GM21529 (cell line): Measurements from ENCODE around the gene MTM1.
A peak's percentile ranks its signal among the peaks of the same experiment; 100 is the strongest.

Experiments used
- ATAC-seq: cut with Tn5 transposase; IDR thresholded peaks from one replicate; pipeline ENCODE4 v1.9.1; 2021; ENCODE audit not compliant: unreplicated experiment

MTM1 gene

DNA sequence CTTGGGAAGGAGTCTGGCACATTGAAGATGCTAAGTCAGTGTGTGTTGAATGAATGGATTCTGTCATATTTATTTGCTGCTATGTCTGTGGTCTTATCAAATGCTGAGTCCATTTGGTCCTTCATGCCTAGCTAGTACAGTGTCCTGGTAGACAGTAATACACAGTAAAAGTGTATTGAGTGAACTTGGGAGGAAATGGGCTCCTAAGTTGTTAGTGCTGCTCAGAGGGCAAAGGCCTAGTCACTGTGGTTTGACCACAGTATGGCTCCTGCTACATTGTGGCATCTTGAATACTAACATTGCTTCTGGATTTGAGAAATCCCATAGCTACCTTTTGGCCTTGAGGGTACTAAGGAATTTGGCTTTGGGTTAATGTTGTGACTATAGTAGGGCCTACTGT, 33.9 kb downstream of the MTM1 start:
- no peak for ATAC-seq

- ATAC-seq, result no peak
These were observed 34.3 kb downstream of the MTM1 start for GRCh38 chrX:150602743-150603142.

DNA sequence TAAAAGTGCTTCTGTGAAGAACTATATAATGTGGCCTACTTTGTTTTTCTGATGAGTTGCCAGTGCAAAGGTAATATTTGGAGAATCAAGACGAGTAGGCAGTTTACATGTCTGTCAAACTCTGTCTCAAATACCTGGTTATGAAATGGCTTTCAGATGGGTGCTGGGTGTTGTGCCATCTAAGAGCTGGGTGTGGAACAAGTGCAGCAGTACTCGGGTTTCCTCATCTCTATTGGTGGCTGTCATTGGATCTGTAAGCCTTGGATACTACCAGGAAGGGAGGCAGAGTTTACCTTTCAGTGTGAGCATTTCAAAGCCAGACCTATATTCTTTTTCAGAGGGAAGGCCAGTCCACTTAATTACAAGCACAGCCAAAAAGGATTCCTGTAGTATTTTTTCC, 37.2 kb downstream of the MTM1 start:
- ATAC-seq, result no peak

DNA sequence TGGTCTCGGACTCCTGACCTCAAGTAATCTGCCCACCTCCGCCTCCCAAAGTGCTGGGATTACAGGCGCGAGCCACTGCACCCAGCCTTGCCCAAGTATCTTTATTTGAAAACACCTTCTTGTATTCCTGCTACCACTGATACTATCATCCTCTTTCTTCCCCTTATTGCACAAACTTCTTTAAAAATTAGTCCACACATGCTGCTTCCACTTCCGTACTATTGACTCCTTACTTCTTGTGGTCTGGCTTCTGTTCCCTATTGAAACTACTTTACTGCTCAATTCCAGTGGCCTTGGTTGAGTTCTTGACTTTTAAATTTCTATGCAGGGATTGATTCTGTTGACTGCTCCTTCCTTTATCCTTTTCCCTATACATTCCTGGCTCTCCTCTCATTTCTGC, 38.8 kb downstream of the MTM1 start:
- ATAC-seq, result no peak

GRCh38 chrX:150610043-150610442, 41.6 kb downstream of the MTM1 start:
- no peak for ATAC-seq

DNA sequence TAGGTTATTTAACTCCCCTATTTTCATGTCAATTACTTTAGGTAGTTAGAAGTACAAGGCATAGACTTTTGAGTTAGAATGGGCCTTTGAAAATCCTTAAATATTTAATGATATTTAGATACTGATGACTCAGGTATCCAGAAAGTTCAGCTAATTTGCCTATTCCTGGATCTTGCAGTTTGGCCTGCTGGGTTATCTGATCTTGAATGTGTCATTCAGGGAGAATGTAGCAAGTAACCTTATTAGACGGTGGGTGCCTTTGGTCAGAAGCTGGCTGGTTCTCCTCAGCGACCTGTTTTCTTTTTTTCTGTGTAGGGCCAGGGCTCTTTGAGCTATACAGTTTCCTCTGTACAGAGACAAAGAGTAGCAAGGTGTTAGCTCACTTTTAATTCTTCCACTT, 42.0 kb downstream of the MTM1 start:
- no peak for ATAC-seq

DNA sequence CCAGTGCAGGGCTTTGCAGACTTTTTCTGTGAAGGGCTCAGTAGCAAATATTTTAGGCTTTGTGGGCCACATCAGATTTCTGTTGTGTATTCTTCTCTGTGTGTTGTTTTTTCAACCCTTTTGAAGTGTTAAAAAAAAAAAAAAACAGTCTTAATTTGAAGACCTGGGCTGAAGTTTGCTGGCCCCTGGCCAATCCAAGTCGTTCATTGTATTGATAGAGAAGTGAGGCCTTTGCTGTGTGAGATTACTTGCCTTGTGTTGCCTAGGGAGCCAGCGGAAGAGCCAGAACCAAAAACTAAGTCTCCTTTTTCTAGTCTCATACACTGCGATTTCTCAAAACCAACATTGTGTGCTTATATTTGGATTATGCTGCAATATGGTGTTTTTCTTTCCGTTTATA, 46.9 kb downstream of the MTM1 start:
- no peak for ATAC-seq

DNA sequence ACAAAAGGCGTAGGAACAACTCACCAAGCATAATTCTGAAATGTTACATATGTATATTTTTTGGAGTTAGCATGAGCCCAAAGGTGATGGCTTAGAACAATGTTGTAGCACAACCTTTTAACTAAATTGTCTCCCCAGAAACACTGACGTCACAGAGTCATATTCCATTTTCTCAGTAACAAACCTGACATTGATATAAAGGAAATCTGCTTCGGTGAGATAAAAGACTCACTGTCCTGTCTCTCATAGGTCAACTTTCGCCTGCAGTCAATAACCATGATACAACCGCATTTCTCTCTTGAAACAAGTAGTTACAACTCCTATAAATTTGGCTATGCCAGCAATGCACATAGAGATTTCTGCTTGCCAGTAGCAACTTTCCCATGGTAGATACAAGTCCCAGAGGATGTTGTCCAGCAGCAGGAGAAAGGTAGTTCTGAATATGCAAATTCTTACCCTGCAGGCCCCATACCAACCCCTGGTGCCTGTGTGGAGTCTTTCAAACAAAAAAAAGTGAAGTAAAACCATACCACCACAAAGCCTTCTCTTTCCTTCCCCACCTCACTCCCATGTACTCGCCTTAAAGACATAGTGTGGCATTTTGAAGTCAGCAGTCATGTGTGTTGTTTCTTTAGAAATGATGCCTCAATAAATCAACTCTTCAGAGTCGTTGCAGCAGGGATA, 47.9 kb downstream of the MTM1 start:
- ATAC-seq, result no peak

DNA sequence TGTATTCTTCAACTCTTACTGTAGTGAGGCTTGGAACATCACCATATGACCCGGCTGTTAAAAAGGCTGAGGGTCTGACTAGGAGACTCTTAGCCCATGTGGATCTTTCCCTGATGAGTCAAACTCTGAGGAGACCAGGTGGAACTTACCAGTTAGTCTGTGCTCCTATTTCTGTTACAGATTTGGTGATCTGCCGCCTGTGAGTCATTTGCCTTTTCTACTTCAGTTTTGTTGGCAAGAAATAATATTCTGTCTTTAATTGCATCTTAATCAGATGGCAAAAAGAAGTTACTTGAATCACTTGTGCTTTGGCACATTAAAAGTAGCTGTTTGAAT, 48.4 kb downstream of the MTM1 start:
- no peak for ATAC-seq

DNA sequence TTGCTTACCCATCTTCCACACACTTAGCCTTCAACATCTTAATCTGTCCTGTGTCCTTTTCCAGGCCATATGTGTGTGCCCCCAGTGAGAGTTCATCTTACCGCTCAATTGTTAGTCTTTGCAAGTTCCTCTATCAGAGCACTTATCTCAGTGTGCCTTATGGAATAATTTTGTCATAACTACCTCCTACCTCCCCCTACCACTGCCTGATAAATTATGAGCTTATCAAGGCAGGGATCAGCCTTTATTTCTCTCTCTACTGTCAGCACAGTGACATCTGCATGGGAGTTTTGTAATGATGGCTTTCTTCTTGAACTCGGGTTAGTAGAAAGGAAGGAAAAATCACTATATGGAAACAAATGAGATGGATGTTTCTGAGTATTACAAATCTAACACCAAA, 53.2 kb downstream of the MTM1 start:
- ATAC-seq, result no peak

- no peak for ATAC-seq
These were observed 55.2 kb downstream of the MTM1 start for GRCh38 chrX:150623583-150623982.

- ATAC-seq, result no peak
These were observed 56.7 kb downstream of the MTM1 start for GRCh38 chrX:150625097-150625496.

DNA sequence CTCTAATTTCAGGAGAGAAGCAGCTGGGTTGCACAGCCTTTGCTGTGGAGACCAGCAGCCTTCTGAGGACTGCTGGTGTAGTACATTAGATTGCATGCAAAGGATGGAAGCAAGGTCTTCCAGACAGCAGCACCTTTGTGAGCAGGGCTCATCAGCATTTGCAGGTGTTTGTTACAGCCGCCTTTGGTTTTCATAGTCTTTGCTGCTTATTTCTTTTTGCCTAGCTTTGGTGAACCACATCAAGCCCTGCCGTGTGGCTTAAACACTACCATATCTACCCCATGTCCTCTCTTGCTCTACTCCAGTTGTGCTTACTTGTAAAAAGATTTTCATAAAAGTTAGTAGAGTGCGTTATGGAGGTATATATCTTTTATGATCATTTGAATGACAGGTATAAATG, 57.5 kb downstream of the MTM1 start:
- no peak for ATAC-seq

GRCh38 chrX:150627957-150628356, 59.5 kb downstream of the MTM1 start:
- no peak for ATAC-seq

GRCh38 chrX:150635952-150636351, 67.5 kb downstream of the MTM1 start:
- peak; percentile 93 for ATAC-seq

GRCh38 chrX:150642423-150642822, 74.0 kb downstream of the MTM1 start:
- no peak for ATAC-seq

GRCh38 chrX:150643271-150643670, 74.8 kb downstream of the MTM1 start:
- no peak for ATAC-seq

GRCh38 chrX:150643958-150644357, 75.5 kb downstream of the MTM1 start:
- no peak for ATAC-seq

GRCh38 chrX:150644422-150644821, 76.0 kb downstream of the MTM1 start:
- ATAC-seq, result no peak

GRCh38 chrX:150647331-150647730, 78.9 kb downstream of the MTM1 start:
- no peak for ATAC-seq

DNA sequence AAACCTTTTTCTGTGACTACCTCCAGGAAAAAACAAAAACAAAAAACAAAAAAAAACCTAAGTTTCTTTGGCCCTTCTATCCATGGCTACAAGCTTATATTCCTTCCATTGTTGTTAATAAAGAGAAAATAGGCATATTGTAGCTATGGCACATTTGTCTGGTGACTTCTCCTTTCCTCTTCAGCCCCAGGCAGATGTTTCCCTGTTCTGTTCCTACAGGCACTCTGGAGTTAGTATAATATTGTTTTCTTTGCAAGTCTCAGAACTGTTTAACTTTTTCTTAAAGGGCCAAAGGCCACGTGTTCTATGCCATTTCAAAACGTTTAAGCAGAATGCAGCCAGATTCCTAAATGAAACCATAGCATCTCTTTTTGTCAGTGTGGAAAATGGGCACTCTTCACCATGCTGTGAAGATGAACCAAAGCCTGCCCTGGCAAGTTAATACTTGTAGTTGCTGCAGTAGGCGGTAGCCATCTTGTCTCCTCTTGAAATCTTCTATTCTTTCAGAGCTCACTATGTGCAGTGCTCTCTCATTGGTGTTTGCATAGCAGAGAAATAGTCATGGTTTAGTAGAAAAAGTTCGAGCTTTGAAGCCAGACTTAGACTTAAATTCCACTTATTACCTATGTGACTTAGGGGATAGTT, 80.0 kb downstream of the MTM1 start:
- no peak for ATAC-seq

DNA sequence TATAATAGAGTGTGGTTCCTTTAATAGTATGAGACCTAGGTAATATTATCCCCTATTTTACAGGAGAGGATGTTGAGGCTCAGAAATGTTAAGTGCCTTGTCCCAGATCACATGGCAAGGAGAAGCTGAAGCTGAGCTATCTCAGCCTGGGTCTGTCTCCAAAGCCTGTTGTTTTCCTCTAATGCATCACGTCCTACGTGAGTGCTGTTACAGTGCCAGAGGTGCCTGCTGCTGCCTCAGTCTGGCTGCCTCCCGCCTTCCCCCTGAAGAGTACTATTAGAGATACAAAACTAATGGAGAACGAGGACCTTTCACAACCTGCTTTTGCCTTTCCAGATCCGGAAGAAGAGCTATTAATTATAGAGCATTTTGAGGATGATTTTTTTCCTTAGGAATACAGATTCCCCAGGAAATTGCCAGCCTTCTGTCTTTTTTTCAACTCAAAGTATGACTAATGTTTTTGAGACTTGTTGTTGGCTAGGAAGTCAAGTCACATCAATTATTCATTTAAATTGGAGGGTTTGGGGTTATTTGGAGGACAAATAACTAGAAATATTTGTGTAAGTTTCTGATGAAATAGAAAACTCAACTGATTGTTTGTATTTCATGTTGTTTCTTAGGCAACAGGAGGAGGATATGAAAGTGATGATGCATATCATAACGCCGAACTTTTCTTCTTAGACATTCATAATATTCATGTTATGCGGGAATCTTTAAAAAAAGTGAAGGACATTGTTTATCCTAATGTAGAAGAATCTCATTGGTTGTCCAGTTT, 80.9 kb downstream of the MTM1 start:
- ATAC-seq, result no peak
